ENCODE results near the gene IL4R.

The IL4R gene

DNA sequence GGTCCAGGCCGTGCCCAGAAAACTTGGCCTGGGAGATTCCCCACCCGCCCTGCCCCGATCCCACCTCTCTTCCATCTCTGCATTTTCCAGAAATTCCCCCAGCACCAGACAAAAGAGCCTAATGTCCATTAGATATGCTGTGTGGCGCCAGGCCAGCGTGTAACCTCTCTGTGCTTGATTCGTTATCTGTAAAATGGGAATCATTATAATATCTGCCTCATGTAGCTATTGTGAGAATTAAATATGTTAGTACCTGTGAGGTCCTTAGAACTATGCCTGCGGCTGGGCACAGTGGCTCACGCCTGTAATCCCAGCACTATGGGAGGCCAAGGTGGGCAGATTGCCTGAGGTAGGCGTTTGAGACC is 54.6 kb downstream of the IL4R start:
- peaks cover 5 to 6% of the 10 kb centered on the region in 2 donors for H3K9me3 Mint-ChIP-seq
- peaks cover 42 to 62% of the 10 kb centered on the region in 2 donors for H3K4me1 Mint-ChIP-seq
- peak overlapping the region; percentile 55 to 75 for H3K4me3 Mint-ChIP-seq
- peaks cover 22 to 39% of the 10 kb centered on the region in 2 donors for H3K36me3 Mint-ChIP-seq
- no peaks in the 10 kb centered on the region for H3K27me3 Mint-ChIP-seq
- DNase-seq (no peak), ATAC-seq (replicated peaks) (no peak)
- peak overlapping the region; percentile 99 for H3K27ac Mint-ChIP-seq

DNA sequence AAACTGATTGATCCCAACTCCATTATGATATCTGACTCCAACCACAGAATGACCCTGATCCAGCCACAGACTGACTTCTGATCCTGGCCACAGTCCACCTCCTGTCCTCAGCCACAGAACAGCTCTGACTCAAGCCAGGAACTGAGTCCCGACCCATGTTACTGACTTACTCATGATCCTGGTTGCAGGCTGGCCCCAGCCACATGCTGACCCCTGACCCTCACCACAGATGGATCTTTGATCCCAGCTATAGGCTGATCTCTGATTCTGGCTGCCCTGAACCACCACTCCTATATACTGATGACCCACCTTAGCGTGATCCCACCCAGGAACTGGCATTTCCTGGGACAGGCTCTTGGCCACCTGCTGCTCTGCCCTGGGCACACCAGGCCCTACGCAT is 56.0 kb downstream of the IL4R start:
- peak overlapping the region in 1 of 2 donors; percentile 11 for H3K4me3 Mint-ChIP-seq
- DNase-seq = no peak
- ATAC-seq (replicated peaks) = no peak
- H3K4me1 Mint-ChIP-seq = peaks cover 33 to 47% of the 10 kb centered on the region in 2 donors
- peaks cover 10 to 25% of the 10 kb centered on the region in 2 donors for H3K36me3 Mint-ChIP-seq
- no peaks in the 10 kb centered on the region for H3K27me3 Mint-ChIP-seq
- peaks cover 4 to 6% of the 10 kb centered on the region in 2 donors for H3K9me3 Mint-ChIP-seq
- peak overlapping the region; percentile 54 for H3K27ac Mint-ChIP-seq

DNA sequence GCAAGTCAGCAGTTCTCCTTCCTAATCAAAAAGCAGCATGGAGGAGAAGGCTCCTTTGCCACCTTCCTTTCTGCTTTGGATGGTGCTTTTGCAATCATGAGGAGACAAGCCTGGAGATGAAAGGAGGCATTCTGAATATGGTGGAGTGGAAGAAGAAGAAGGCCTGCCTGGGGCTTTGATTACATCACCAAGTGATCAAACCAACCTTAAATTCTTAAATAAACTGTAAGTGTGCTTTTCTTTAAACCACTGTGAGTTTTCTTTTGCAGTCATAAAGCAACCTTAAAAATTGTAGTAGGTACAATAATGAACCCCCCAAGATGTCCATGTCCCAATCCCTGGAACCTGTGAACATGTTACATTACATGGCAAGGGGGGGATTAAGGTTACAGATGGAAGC is 56.5 kb downstream of the IL4R start:
- DNase-seq (no peak), ATAC-seq (replicated peaks) (no peak)
- Mint-ChIP-seq H3K27me3 (no peaks in the 10 kb centered on the region), H3K4me1 (peaks cover 32 to 44% of the 10 kb centered on the region in 2 donors), H3K27ac (peak overlapping the region; percentile 54), H3K9me3 (peaks cover 3 to 6% of the 10 kb centered on the region in 2 donors), H3K4me3 (peak overlapping the region in 1 of 2 donors; percentile 11), H3K36me3 (peaks cover 8 to 20% of the 10 kb centered on the region in 2 donors)

DNA sequence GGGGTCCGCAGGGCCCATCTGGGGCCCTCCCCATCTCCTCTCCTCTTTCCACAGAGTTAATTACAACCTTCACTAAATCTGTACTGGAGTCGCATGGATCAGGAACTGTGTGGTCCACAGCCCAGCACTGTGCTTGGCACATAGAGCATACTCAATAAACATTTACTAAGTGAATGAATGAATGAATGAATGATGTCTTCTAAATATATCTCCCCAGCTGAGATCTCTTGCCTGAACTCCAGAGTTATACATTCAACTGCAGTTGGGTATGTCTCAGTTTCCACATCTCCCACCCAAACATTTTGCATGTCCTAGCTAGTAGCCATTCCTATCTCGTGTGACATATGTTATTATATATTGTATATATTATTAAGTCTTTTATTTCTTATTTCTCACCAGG is 59.5 kb downstream of the IL4R start:
- Mint-ChIP-seq H3K4me3 (no peak overlapping the region), H3K36me3 (peaks cover 8 to 11% of the 10 kb centered on the region in 2 donors), H3K4me1 (peaks cover 32 to 40% of the 10 kb centered on the region in 2 donors), H3K27ac (no peak overlapping the region), H3K27me3 (no peaks in the 10 kb centered on the region), H3K9me3 (peaks cover 3 to 6% of the 10 kb centered on the region in 2 donors)
- ATAC-seq (replicated peaks) (no peak), DNase-seq (no peak)

DNA sequence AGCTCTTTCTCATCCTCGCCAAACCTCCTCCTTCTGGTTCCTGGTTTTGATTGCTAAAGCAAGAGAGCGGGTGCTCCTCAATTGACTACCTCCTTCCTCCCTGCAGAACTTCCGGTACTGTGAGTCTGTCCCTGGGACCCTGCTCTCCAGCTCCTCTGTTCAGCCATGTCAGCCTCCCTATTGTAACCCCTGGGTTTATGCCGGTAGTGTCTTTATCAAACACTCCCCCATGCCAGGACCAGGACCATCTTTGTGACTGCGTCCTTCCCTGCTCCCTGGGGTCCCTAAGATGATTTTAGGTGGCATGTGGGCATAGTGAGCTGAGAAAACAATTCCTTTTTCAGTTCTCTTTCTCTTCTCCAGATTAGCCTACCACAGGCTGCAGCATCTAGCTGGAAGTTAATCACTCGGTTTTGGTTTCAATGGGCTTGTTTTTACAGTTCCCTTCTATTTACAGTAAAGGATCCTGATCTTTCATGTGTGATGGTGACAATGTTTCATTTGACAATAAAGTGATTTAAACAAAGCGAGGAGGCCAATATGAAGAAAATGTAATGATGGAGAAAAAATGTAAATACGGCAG is 60.5 kb downstream of the IL4R start:
- peak; percentile 41 for DNase-seq
- peaks cover 34 to 42% of the 10 kb centered on the region in 2 donors for H3K4me1 Mint-ChIP-seq
- no peaks in the 10 kb centered on the region for H3K27me3 Mint-ChIP-seq
- ATAC-seq (replicated peaks) = peak; percentile 49 to 51
- H3K4me3 Mint-ChIP-seq = no peak overlapping the region
- H3K36me3 Mint-ChIP-seq = peaks cover 8 to 11% of the 10 kb centered on the region in 2 donors
- H3K27ac Mint-ChIP-seq = no peak overlapping the region
- H3K9me3 Mint-ChIP-seq = peaks cover 3 to 6% of the 10 kb centered on the region in 2 donors

DNA sequence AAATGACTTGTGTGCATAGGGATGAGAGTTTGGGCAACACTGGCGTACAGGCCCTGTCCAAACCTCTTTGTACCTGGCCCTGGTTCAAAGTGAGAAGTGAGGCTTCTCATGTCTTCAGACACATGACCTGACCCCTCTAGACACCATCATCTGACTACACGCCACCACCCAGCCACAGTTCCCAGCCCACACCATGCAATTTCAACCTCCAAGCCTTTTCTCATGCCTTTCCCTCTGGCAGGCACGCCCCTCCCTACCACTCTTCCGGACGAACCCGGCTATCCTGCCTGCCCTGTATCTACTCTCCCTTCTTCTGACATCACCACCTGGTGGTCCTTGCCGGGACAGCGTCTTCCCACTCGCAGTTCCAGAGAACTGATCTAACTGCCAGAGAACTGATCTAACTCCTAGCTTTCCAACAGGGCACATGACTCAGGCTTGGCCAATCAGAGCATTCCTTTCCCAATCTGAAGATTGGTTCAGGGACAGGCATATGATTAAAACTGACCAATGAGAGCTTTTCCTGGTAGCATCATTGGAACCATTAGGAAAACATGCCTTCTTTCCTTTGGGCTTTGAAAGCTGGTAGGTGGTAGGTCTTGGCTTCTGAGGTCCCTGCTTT is 61.1 kb downstream of the IL4R start:
- no peak overlapping the region for H3K4me3 Mint-ChIP-seq
- DNase-seq (peak; percentile 73), ATAC-seq (replicated peaks) (peak; percentile 72 to 73)
- peaks cover 29 to 37% of the 10 kb centered on the region in 2 donors for H3K4me1 Mint-ChIP-seq
- peaks cover 6 to 7% of the 10 kb centered on the region in 2 donors for H3K36me3 Mint-ChIP-seq
- H3K27me3 Mint-ChIP-seq = no peaks in the 10 kb centered on the region
- H3K27ac Mint-ChIP-seq = no peak overlapping the region
- H3K9me3 Mint-ChIP-seq = peaks cover 3 to 6% of the 10 kb centered on the region in 2 donors

DNA sequence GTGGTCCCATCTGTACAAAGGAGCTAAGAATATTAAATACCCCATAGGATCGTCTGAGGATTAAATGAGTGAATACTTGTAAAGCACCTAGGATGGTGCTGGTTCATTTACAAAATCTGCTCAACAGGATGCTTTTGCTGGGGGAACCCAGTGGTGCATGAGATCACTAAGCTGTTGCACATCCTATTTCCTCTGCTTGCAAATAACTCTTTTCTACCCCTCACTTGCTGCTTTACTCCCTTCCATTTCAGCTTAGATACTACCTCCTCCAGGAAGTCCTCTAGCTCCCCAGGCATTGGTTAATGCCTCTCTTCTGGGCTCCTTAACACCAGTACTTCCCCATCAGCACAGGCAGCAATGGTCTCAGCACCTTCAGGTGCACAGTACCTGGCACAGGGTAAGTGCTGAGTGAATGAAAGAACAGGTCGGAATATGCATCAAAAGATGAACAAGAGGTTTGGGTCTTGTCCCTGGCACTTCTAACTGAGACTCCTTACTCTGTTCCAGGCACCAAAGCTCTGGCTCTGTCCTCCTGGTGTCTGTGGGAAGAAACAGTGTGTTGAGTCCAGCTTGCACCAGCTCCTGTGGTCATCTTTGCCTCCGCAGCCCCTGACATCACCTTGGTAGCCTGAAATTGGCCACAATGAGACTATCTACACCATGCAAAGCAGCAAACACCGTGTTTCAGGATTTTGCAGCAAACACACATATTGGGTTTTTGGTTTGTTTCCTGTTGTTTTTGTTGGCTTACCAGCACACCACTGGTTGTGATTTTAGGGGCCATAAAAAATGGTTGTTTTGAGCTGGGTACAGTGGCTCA is 64.1 kb downstream of the IL4R start:
- H3K9me3 Mint-ChIP-seq = peaks cover 0 to 2% of the 10 kb centered on the region in 2 donors
- H3K4me3 Mint-ChIP-seq = peak overlapping the region; percentile 9 to 50
- DNase-seq (peak; percentile 23), ATAC-seq (replicated peaks) (peak; percentile 40 to 51)
- peak overlapping the region; percentile 79 for H3K27ac Mint-ChIP-seq
- peaks cover 40 to 56% of the 10 kb centered on the region in 2 donors for H3K4me1 Mint-ChIP-seq
- H3K27me3 Mint-ChIP-seq = no peaks in the 10 kb centered on the region
- peaks cover 0 to 3% of the 10 kb centered on the region in 2 donors for H3K36me3 Mint-ChIP-seq

DNA sequence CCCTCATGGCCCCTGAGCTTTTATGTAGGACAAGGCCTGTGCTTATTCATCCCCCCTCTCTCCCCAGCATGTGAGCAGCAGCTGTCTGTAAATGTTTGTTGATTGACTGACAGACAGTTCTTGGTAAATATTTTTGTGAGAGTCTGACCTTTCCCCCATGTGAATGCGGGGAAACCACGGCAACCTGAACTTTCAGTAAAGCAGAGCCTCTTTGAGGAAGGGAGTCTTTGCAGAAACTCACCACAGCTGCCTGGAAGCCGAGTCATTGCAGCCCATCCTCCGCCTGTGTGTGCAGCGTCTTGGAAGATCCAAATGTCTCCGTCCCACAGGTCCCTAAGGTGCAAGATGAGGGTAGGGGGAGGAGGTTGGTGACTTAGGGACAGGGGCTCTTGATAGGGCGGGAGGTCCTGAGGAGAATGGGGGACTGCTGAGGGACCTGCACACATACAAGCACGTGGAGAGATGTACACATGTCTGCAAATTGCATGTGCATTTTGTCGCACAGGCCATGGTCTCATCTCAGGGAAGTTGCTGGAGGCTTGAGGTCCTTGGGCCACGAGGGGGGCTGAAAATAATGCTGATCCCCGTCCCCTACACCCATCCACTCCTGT is 65.2 kb downstream of the IL4R start:
- Mint-ChIP-seq H3K4me1 (peaks cover 45 to 67% of the 10 kb centered on the region in 2 donors), H3K4me3 (peak overlapping the region; percentile 17 to 33), H3K36me3 (peaks cover 2 to 6% of the 10 kb centered on the region in 2 donors), H3K27ac (peak overlapping the region; percentile 79), H3K9me3 (peaks cover 0 to 2% of the 10 kb centered on the region in 2 donors), H3K27me3 (no peaks in the 10 kb centered on the region)
- DNase-seq (no peak), ATAC-seq (replicated peaks) (peak; percentile 36 to 50)

DNA sequence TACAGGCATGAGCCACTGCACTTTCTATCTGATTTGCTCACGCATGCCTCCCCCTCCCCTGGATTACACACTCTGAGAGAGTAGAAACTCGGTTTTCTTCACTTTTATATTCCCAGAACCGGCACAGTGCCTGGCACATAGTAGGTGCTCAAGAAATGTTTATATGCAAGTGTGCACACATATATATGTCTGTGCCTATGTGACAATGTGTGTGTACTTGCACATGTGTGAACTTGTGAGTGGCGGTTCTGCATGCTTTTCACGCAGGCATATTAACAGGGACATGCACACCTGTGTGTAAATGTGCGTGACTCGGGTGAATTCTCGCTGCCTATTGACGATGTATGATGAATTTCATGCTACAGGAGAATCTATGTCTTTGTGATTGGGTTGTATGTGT is 66.1 kb downstream of the IL4R start:
- no peak for DNase-seq
- no peak for ATAC-seq (replicated peaks)
- peaks cover 53 to 76% of the 10 kb centered on the region in 2 donors for H3K4me1 Mint-ChIP-seq
- no peak overlapping the region for H3K27ac Mint-ChIP-seq
- no peaks in the 10 kb centered on the region for H3K27me3 Mint-ChIP-seq
- no peak overlapping the region for H3K4me3 Mint-ChIP-seq
- H3K9me3 Mint-ChIP-seq = peaks cover 4 to 10% of the 10 kb centered on the region in 2 donors
- H3K36me3 Mint-ChIP-seq = peaks cover 7 to 13% of the 10 kb centered on the region in 2 donors

DNA sequence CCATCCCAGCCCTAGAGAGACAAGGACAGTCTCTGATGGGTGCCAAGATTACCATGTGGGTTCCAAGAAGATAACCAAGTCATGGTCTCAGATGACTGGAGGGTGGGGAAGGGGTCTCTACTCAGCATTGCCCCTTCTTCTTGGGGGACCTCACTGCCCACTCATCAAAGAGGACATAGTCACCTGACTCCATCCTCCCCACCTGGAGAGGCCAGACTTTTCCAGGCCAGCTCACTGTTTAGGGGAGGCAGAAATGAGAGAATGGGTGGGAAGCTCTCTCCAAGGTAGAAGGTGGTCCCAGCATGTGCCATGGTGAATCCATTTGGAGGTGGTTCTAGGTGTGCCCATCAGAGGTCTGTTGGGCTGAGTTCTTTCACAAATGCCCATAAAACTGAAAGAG is 67.5 kb downstream of the IL4R start:
- DNase-seq = no peak

DNA sequence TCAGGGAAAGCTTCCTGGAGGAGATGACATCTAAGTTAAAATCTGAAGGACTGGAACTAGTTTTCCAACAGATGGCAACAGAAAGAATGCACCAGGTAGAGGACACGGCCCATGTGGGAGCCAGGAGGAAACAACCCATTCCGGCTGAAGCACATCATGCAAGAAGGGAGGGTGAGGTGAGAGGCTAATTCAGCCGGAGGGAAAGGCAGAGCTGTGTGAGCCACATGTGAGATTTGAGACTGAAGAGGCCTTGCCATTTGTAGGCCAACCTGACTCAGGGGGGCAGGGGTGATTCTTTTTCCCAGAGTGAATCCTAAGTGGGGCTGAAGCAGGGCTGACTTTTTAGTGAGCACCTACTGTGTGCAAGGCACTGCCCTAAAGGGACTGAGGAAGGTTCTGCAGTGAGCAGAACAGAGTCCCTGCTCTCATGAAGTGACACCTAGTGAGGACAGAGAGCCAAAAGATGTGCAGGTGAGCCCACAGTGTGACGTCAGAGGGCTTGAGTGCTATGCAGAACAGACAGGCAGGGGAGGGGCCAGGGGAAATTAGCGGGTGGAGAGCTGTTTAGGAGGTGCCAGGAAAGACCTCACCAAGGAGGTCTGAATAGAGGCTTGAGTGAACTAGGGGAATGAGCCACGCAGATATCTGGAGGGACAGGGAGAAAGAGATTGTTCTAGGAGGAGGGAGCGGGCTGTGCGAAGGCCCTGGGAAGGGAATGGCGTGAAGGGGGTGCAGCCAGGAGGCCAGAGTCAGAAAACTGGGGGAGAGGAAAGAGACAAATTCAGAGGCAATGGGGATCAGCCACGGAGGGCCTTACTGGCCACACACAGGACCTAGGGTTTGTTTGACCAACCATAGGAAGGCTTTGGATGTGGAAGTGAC is 68.4 kb downstream of the IL4R start:
- ATAC-seq (replicated peaks) (no peak), DNase-seq (no peak)
- Mint-ChIP-seq H3K27ac (peak overlapping the region; percentile 70), H3K27me3 (no peaks in the 10 kb centered on the region), H3K9me3 (peaks cover 4 to 11% of the 10 kb centered on the region in 2 donors), H3K4me3 (peak overlapping the region in 1 of 2 donors; percentile 3), H3K36me3 (peaks cover 14 to 20% of the 10 kb centered on the region in 2 donors), H3K4me1 (peaks cover 55 to 84% of the 10 kb centered on the region in 2 donors)

More for the DNA sequence above, 67.5 kb downstream of the IL4R start:
- peak overlapping the region; percentile 66 for H3K27ac Mint-ChIP-seq
- H3K36me3 Mint-ChIP-seq = peaks cover 8 to 14% of the 10 kb centered on the region in 2 donors
- no peak for ATAC-seq (replicated peaks)
- H3K4me3 Mint-ChIP-seq = no peak overlapping the region
- no peaks in the 10 kb centered on the region for H3K27me3 Mint-ChIP-seq
- peaks cover 53 to 82% of the 10 kb centered on the region in 2 donors for H3K4me1 Mint-ChIP-seq
- peaks cover 4 to 11% of the 10 kb centered on the region in 2 donors for H3K9me3 Mint-ChIP-seq

DNA sequence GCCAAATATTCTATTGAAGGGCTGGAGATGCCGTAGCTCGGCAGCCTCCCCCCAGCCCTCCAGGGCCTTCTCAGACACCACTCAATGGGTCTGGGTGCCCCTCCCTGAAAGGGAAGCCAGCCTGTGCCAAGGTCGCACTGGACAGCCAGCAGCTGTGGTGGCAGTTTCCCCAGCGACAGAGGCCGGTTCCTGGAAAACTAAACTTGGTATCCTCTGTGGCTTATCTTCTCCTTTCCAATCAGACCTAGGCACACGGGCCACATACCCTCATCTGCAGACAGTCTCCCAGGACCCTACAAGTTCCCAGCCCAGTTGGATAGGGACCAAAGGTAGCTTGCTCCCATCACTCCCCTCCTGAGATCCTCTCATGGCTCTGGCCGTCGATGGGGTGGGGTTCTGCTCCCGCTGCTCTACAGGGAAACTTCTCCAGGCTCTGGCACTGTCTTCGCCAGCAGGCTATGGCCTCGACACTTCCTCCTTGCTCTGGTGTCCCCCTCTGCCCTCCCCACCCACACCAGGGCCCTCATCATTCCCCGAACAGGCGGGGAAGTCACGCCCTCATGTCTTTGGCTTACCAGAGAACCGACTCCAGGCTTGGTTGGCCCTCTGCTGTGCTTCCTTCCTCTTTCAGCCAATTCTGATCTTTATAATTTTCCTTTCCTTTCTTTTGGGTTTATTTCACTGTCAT is 69.9 kb downstream of the IL4R start:
- ATAC-seq (replicated peaks) (peak; percentile 79 to 86), DNase-seq (peak; percentile 75)
- Mint-ChIP-seq H3K4me3 (peak overlapping the region; percentile 17 to 67), H3K36me3 (peaks cover 14 to 23% of the 10 kb centered on the region in 2 donors), H3K4me1 (peaks cover 50 to 82% of the 10 kb centered on the region in 2 donors), H3K27ac (peak overlapping the region; percentile 93), H3K27me3 (no peaks in the 10 kb centered on the region), H3K9me3 (peaks cover 4 to 11% of the 10 kb centered on the region in 2 donors)

DNA sequence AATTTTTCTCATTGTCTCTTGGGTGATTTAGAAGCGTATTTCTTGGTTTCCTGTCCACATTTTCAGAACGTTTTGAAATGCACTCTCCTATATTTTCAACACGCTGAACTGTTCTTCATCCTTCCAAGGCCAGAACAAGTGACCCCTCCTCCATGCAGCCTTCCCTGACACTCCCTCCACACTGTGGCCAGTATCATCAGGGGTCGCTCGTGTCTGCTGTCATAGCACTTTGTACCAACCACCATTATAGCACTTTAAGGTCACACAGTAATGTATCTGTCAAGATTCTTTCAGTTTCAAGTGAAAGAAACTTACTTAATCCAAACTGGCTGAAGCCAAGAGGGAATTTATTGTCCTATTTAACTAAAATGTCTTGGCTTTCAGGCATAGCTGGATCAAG is 70.7 kb downstream of the IL4R start:
- H3K9me3 Mint-ChIP-seq = peaks cover 6 to 13% of the 10 kb centered on the region in 2 donors
- H3K4me1 Mint-ChIP-seq = peaks cover 46 to 80% of the 10 kb centered on the region in 2 donors
- peak overlapping the region; percentile 93 for H3K27ac Mint-ChIP-seq
- H3K4me3 Mint-ChIP-seq = peak overlapping the region; percentile 17 to 69
- no peak for DNase-seq
- ATAC-seq (replicated peaks) = peak; percentile 39 to 51
- H3K36me3 Mint-ChIP-seq = peaks cover 14 to 25% of the 10 kb centered on the region in 2 donors
- no peaks in the 10 kb centered on the region for H3K27me3 Mint-ChIP-seq
